HL-60 (cell line): ENCODE results near the gene UCHL3.

Experiments used
- CTCF ChIP-seq: IDR thresholded peaks from one replicate; pipeline ENCODE4 v1.5.1; 2011; ENCODE audit warnings: low read length, control low read depth, inconsistent platforms; ENCODE audit not compliant: insufficient read depth
- GABPA ChIP-seq: IDR thresholded peaks from 2 replicates; pipeline ENCODE4 v1.6.1; 2012; ENCODE audit warnings: low read depth
- POLR2AphosphoS5 ChIP-seq: IDR thresholded peaks from 2 replicates; pipeline ENCODE4 v1.6.1; 2012; ENCODE audit warnings: low read depth
- REST ChIP-seq: IDR thresholded peaks from 2 replicates; pipeline ENCODE4 v1.6.1; 2012; ENCODE audit warnings: low read depth; ENCODE audit not compliant: insufficient replicate concordance

- no peak for TF ChIP-seq REST
- TF ChIP-seq POLR2AphosphoS5, result no peak
- TF ChIP-seq CTCF, result no peak
- no peak for TF ChIP-seq GABPA
These were observed 19.0 kb upstream of the UCHL3 start for GRCh38 chr13:75530549-75530961.
